ENCODE measurements around the gene GABPB1.
"Not testable (repeated sequence)": the region's sequence is repeated elsewhere in the genome, so short reads cannot be mapped to it uniquely, and the experiment has no call there.

The GABPB1 gene

GRCh38 chr15:50354838-50355618, at the start of gene GABPB1:
TSS of gene GABPB1 (minus strand) at chr15:50355198. CDS start at chr15:50309798, 45,400 bp downstream.
- DNase-seq (ENCODE audit: low spot score) = peak; percentile 90

- DNase-seq (ENCODE audit: low spot score) = not testable (repeated sequence)
These were observed 36.6 kb upstream of the GABPB1 start for GRCh38 chr15:50391561-50391960.

- DNase-seq (ENCODE audit: low spot score) = peak; percentile 22
These were observed 35.7 kb upstream of the GABPB1 start for GRCh38 chr15:50390554-50391264.

GRCh38 chr15:50382408-50382807, 27.4 kb upstream of the GABPB1 start:
- DNase-seq (ENCODE audit: low spot score) = not testable (repeated sequence)

GRCh38 chr15:50381438-50381837, 26.4 kb upstream of the GABPB1 start:
- no peak for DNase-seq (ENCODE audit: low spot score)

GRCh38 chr15:50380089-50380488, 25.1 kb upstream of the GABPB1 start:
- DNase-seq (ENCODE audit: low spot score) = no peak

GRCh38 chr15:50379413-50379812, 24.4 kb upstream of the GABPB1 start:
- not testable (repeated sequence) for DNase-seq (ENCODE audit: low spot score)

GRCh38 chr15:50378776-50379175, 23.8 kb upstream of the GABPB1 start:
- no peak for DNase-seq (ENCODE audit: low spot score)

GRCh38 chr15:50377867-50378751, 23.1 kb upstream of the GABPB1 start:
- no peak for DNase-seq (ENCODE audit: low spot score)

GRCh38 chr15:50369564-50369963, 14.6 kb upstream of the GABPB1 start:
- DNase-seq (ENCODE audit: low spot score) = not testable (repeated sequence)

- DNase-seq (ENCODE audit: low spot score) = no peak
These were observed 11.0 kb upstream of the GABPB1 start for GRCh38 chr15:50365971-50366370.

GRCh38 chr15:50365570-50365969, 10.6 kb upstream of the GABPB1 start:
- DNase-seq (ENCODE audit: low spot score) = no peak

GRCh38 chr15:50363612-50364011, 8.6 kb upstream of the GABPB1 start:
- no peak for DNase-seq (ENCODE audit: low spot score)

- no peak for DNase-seq (ENCODE audit: low spot score)
These were observed 6.8 kb upstream of the GABPB1 start for GRCh38 chr15:50361756-50362155.

GRCh38 chr15:50358845-50359244, 3.8 kb upstream of the GABPB1 start:
- DNase-seq (ENCODE audit: low spot score) = peak; percentile 70

GRCh38 chr15:50355980-50356379, 982 bp upstream of the GABPB1 start:
- DNase-seq (ENCODE audit: low spot score) = no peak

GRCh38 chr15:50355619-50355905, 564 bp upstream of the GABPB1 start:
- DNase-seq (ENCODE audit: low spot score) = no peak

- peak; percentile 89 for DNase-seq (ENCODE audit: low spot score)
These were observed 792 bp downstream of the GABPB1 start for GRCh38 chr15:50353975-50354837.

GRCh38 chr15:50353251-50353974, 1.6 kb downstream of the GABPB1 start:
- DNase-seq (ENCODE audit: low spot score) = peak; percentile 58

- no peak for DNase-seq (ENCODE audit: low spot score)
These were observed 4.4 kb downstream of the GABPB1 start for GRCh38 chr15:50350621-50351020.

- DNase-seq (ENCODE audit: low spot score) = no peak
These were observed 9.7 kb downstream of the GABPB1 start for GRCh38 chr15:50345298-50345697.
